Camera-type eye (tissue), 1 donor: ENCODE measurements around the gene RFC3. TPM values are rescaled to one million over a fixed set of nuclear protein-coding genes. Genes with fewer than 3 reads are reported as not detected.

Source experiments
- total RNA-seq: library from RNA; depleted of rRNA; stranded (reverse); fragments of >200 nt; gene quantifications from one replicate; pipeline ENCODE4 v1.2.3, GENCODE V29; 2014

RFC3 gene
- 23.4 TPM for total RNA-seq

GRCh38 chr13:33817901-33818706 lies at the start of gene RFC3:
TSS of gene RFC3 (plus strand) at chr13:33818149. CDS start at chr13:33818179, 30 bp downstream.

